ENCODE results near the gene NEDD4.
"Not testable (repeated sequence)": the region's sequence is repeated elsewhere in the genome, so short reads cannot be mapped to it uniquely, and the experiment has no call there.

The NEDD4 gene

GRCh38 chr15:56035166-56035565 is 41.8 kb upstream of the NEDD4 start:
- TF ChIP-seq CTCF (IDR thresholded peaks at IDR 0.05; ENCODE audit: low read depth, low read length) = no peak
- no peak for DNase-seq (ENCODE audit: extremely low read depth, low read depth)

- no peak for DNase-seq (ENCODE audit: extremely low read depth, low read depth)
- TF ChIP-seq CTCF (IDR thresholded peaks at IDR 0.05; ENCODE audit: low read depth, low read length) = no peak
Observed at GRCh38 chr15:56034514-56034913, 41.1 kb upstream of the NEDD4 start.

- no peak for DNase-seq (ENCODE audit: extremely low read depth, low read depth)
- no peak for TF ChIP-seq CTCF (IDR thresholded peaks at IDR 0.05; ENCODE audit: low read depth, low read length)
Observed at GRCh38 chr15:56032373-56032772, 39.0 kb upstream of the NEDD4 start.

- no peak for TF ChIP-seq CTCF (IDR thresholded peaks at IDR 0.05; ENCODE audit: low read depth, low read length)
- no peak for DNase-seq (ENCODE audit: extremely low read depth, low read depth)
Observed at GRCh38 chr15:56031836-56032235, 38.4 kb upstream of the NEDD4 start.

- TF ChIP-seq CTCF (IDR thresholded peaks at IDR 0.05; ENCODE audit: low read depth, low read length) = no peak
- DNase-seq (ENCODE audit: extremely low read depth, low read depth) = no peak
Observed at GRCh38 chr15:56031402-56031801, 38.0 kb upstream of the NEDD4 start.

GRCh38 chr15:56028430-56028829 is 35.0 kb upstream of the NEDD4 start:
- TF ChIP-seq CTCF (IDR thresholded peaks at IDR 0.05; ENCODE audit: low read depth, low read length) = no peak

GRCh38 chr15:56023160-56023559 is 29.7 kb upstream of the NEDD4 start:
- not testable (repeated sequence) for DNase-seq (ENCODE audit: extremely low read depth, low read depth)

More at GRCh38 chr15:56028430-56028829, 35.0 kb upstream of the NEDD4 start:
- DNase-seq (ENCODE audit: extremely low read depth, low read depth) = no peak

- DNase-seq (ENCODE audit: extremely low read depth, low read depth) = no peak
- TF ChIP-seq CTCF (IDR thresholded peaks at IDR 0.05; ENCODE audit: low read depth, low read length) = no peak
Observed at GRCh38 chr15:56019819-56020486, 26.5 kb upstream of the NEDD4 start.

Measured in AG09319 (cell line).